ENCODE measurements around the gene CDH4.

DNA sequence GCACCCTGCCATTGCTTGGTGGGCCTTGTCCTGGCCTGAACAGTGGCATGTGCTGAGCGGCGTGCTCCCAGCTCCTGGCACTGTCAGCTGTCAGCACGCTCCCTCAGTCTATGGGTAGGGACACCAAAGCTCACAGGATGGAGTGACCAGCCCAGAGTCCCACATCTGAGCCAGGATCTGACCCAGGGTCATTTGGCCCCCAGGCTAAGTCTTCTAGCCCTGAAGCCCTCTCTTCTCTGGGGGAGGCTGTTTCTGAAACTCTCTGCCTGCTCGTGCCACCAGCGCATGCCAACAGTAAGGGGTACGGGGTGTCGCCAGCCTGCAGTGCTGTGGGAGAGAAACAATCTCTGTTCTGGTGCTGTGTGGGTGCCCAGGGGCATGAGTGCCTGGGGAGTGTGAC lies 37.1 kb downstream of the CDH4 start:
- TF ChIP-seq, protein P1, sequence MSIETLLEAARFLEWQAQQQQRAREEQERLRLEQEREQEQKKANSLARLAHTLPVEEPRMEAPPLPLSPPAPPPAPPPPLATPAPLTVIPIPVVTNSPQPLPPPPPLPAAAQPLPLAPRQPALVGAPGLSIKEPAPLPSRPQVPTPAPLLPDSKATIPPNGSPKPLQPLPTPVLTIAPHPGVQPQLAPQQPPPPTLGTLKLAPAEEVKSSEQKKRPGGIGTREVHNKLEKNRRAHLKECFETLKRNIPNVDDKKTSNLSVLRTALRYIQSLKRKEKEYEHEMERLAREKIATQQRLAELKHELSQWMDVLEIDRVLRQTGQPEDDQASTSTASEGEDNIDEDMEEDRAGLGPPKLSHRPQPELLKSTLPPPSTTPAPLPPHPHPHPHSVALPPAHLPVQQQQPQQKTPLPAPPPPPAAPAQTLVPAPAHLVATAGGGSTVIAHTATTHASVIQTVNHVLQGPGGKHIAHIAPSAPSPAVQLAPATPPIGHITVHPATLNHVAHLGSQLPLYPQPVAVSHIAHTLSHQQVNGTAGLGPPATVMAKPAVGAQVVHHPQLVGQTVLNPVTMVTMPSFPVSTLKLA (IDR thresholded peaks at IDR 0.05), result no peak
- TF ChIP-seq FOXK2 (IDR thresholded peaks at IDR 0.05), result no peak
- TF ChIP-seq EP300 (IDR thresholded peaks at IDR 0.05; ENCODE audit: low read depth in 2 of 2, low read length in 2 of 2), result no peak
- TF ChIP-seq EP300 (CRISPR knock-in tag; IDR thresholded peaks at IDR 0.05; ENCODE audit: borderline replicate concordance), result no peak
- TF ChIP-seq, protein P2, sequence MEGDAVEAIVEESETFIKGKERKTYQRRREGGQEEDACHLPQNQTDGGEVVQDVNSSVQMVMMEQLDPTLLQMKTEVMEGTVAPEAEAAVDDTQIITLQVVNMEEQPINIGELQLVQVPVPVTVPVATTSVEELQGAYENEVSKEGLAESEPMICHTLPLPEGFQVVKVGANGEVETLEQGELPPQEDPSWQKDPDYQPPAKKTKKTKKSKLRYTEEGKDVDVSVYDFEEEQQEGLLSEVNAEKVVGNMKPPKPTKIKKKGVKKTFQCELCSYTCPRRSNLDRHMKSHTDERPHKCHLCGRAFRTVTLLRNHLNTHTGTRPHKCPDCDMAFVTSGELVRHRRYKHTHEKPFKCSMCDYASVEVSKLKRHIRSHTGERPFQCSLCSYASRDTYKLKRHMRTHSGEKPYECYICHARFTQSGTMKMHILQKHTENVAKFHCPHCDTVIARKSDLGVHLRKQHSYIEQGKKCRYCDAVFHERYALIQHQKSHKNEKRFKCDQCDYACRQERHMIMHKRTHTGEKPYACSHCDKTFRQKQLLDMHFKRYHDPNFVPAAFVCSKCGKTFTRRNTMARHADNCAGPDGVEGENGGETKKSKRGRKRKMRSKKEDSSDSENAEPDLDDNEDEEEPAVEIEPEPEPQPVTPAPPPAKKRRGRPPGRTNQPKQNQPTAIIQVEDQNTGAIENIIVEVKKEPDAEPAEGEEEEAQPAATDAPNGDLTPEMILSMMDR (CRISPR knock-in tag; IDR thresholded peaks at IDR 0.05), result no peak
- TF ChIP-seq, protein P3, sequence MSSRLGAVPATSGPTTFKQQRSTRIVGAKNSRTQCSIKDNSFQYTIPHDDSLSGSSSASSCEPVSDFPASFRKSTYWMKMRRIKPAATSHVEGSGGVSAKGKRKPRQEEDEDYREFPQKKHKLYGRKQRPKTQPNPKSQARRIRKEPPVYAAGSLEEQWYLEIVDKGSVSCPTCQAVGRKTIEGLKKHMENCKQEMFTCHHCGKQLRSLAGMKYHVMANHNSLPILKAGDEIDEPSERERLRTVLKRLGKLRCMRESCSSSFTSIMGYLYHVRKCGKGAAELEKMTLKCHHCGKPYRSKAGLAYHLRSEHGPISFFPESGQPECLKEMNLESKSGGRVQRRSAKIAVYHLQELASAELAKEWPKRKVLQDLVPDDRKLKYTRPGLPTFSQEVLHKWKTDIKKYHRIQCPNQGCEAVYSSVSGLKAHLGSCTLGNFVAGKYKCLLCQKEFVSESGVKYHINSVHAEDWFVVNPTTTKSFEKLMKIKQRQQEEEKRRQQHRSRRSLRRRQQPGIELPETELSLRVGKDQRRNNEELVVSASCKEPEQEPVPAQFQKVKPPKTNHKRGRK (CRISPR knock-in tag; IDR thresholded peaks at IDR 0.05), result no peak

All from HepG2 (cell line).